Neuronal stem cell (in vitro differentiated cells): ENCODE data around the gene GAS6.
"Not testable (repeated sequence)": the region's sequence is repeated elsewhere in the genome, so short reads cannot be mapped to it uniquely, and the experiment has no call there.

ENCODE experiments used
- DNase-seq: peaks from one replicate; pipeline ENCODE4 v3.0.0-alpha.2; 2013; ENCODE audit warnings: low spot score
- H2AFZ ChIP-seq: one replicate; pipeline ENCODE4 v1.6.1; 2013; ENCODE audit warnings: mild to moderate bottlenecking, low read length, inconsistent platforms
- H2AK5ac ChIP-seq: 2 replicates; pipeline ENCODE4 v1.6.1; 2013; ENCODE audit warnings: low read depth, mild to moderate bottlenecking, inconsistent platforms, low read length, moderate library complexity, mixed read lengths
- H2BK120ac ChIP-seq: 2 replicates; pipeline ENCODE4 v1.6.1; 2013; ENCODE audit warnings: low read depth, mild to moderate bottlenecking, inconsistent platforms, low read length, moderate library complexity, mixed read lengths
- H2BK12ac ChIP-seq: one replicate; pipeline ENCODE4 v1.6.1; 2013; ENCODE audit warnings: low read length, inconsistent platforms
- H2BK15ac ChIP-seq: 2 replicates; pipeline ENCODE4 v1.6.1; 2013; ENCODE audit warnings: mild to moderate bottlenecking, low read length, inconsistent platforms, mixed read lengths
- H2BK5ac ChIP-seq: one replicate; pipeline ENCODE4 v1.6.1; 2013; ENCODE audit warnings: inconsistent platforms, mild to moderate bottlenecking, low read length, moderate library complexity
- H3K14ac ChIP-seq: one replicate; pipeline ENCODE4 v1.6.1; 2013; ENCODE audit warnings: low read length, inconsistent platforms
- H3K18ac ChIP-seq: 2 replicates; pipeline ENCODE4 v1.6.1; 2013; ENCODE audit warnings: low read length, inconsistent platforms
- H3K23ac ChIP-seq: 2 replicates; pipeline ENCODE4 v1.6.1; 2013; ENCODE audit warnings: low read depth, mild to moderate bottlenecking, mixed read lengths, low read length, inconsistent platforms; ENCODE audit not compliant: poor library complexity
- H3K27ac ChIP-seq: replicated peaks from 3 replicates; pipeline ENCODE4 v1.5.1; 2013; ENCODE audit warnings: low read length, inconsistent platforms
- H3K27me3 ChIP-seq, 3 experiments: 2 replicates each; pipeline ENCODE4 v1.6.1; 2013; ENCODE audit warnings: low read length in 3 of 3, mild to moderate bottlenecking in 2 of 3, inconsistent platforms in 1 of 3, low read depth in 1 of 3, mixed read lengths in 1 of 3, moderate library complexity in 1 of 3; ENCODE audit not compliant: control insufficient read depth in 3 of 3, insufficient read depth in 3 of 3
- H3K36me3 ChIP-seq, 2 donors: replicated peaks in 1 of 2; 2 replicates each; pipeline ENCODE4 v1.6.1; 2013; ENCODE audit warnings: low read length in 2 of 2; ENCODE audit not compliant: control insufficient read depth in 2 of 2, insufficient read depth in 2 of 2
- H3K4ac ChIP-seq: 2 replicates; pipeline ENCODE4 v1.6.1; 2013; ENCODE audit warnings: inconsistent platforms, mild to moderate bottlenecking, low read length, moderate library complexity
- H3K4me1 ChIP-seq, 2 donors: 1 replicate in 1 of 2; 2 replicates in 1 of 2; pipeline ENCODE4 v1.6.1; 2013; ENCODE audit warnings: low read length in 2 of 2, low read depth in 1 of 2; ENCODE audit not compliant: control insufficient read depth in 2 of 2, insufficient read depth in 1 of 2
- H3K4me2 ChIP-seq: one replicate; pipeline ENCODE4 v1.6.1; 2013; ENCODE audit warnings: mild to moderate bottlenecking, low read length, inconsistent platforms; ENCODE audit not compliant: insufficient read depth, poor library complexity, severe bottlenecking
- H3K4me3 ChIP-seq, 2 donors: 2 replicates each; pipeline ENCODE4 v1.5.1; 2013; ENCODE audit warnings: low read length in 2 of 2, mild to moderate bottlenecking in 2 of 2, inconsistent platforms in 1 of 2, moderate library complexity in 1 of 2
- H3K79me1 ChIP-seq: one replicate; pipeline ENCODE4 v1.6.1; 2013; ENCODE audit warnings: low read depth, mild to moderate bottlenecking, inconsistent platforms, low read length, moderate library complexity
- H3K9ac ChIP-seq: one replicate; pipeline ENCODE4 v1.6.1; 2013; ENCODE audit warnings: mild to moderate bottlenecking, low read depth, low read length, inconsistent platforms; ENCODE audit not compliant: poor library complexity
- H3K9me3 ChIP-seq, 2 donors: replicated peaks in 1 of 2; 2 replicates each; pipeline versions ENCODE3 to v1.6.1; 2013; ENCODE audit warnings: low read length in 2 of 2, mild to moderate bottlenecking in 2 of 2, inconsistent platforms in 1 of 2, low read depth in 1 of 2, mixed read lengths in 1 of 2, moderate library complexity in 1 of 2; ENCODE audit not compliant: control insufficient read depth in 2 of 2, insufficient read depth in 1 of 2
- H4K8ac ChIP-seq: one replicate; pipeline ENCODE4 v1.6.1; 2013; ENCODE audit warnings: low read depth, mild to moderate bottlenecking, inconsistent platforms, low read length, moderate library complexity
- H4K91ac ChIP-seq: one replicate; pipeline ENCODE4 v1.6.1; 2013; ENCODE audit warnings: low read length, low read depth, mild to moderate bottlenecking, inconsistent platforms; ENCODE audit not compliant: poor library complexity
- WGBS, 2 donors: extraction: QIAGEN DNeasy Blood & Tissue Kit; methylation state at CpG; one replicate each; pipeline ENCODE4 v1.1.7; 2013; ENCODE audit warnings: missing lambda C conversion rate in 2 of 2, mixed read lengths in 1 of 2; ENCODE audit not compliant: insufficient read length in 2 of 2, insufficient replicate concordance in 1 of 2; ENCODE audit errors: extremely low coverage in 2 of 2; 5-methylcytosine and 5-hydroxymethylcytosine counted together

GAS6 gene

GRCh38 chr13:113835461-113836270 is 28.2 kb downstream of the GAS6 start:
- H3K14ac ChIP-seq = peak overlapping the region; percentile 94
- H2BK120ac ChIP-seq = peak overlapping the region; percentile 72
- H3K4ac ChIP-seq = peak overlapping the region; percentile 84
- H4K91ac ChIP-seq = no peak overlapping the region
- no peaks in the 10 kb centered on the region for H3K79me1 ChIP-seq
- peak overlapping the region; percentile 20 for H3K23ac ChIP-seq
- no peak overlapping the region for H3K4me3 ChIP-seq
- H2AK5ac ChIP-seq = peak overlapping the region; percentile 95
- H2BK12ac ChIP-seq = peak overlapping the region; percentile 75
- H3K18ac ChIP-seq = peak overlapping the region; percentile 88
- no CpG with 5 or more reads among the region's 37 CpGs for WGBS, 2 donors
- H3K9me3 ChIP-seq = no peaks in the 10 kb centered on the region
- peak overlapping the region; percentile 22 for H2AFZ ChIP-seq
- H2BK5ac ChIP-seq = peak overlapping the region; percentile 95
- DNase-seq = no peak
- H2BK15ac ChIP-seq = peak overlapping the region; percentile 97
- H3K9ac ChIP-seq = peak overlapping the region; percentile 70
- H3K4me1 ChIP-seq = peaks cover 12 to 37% of the 10 kb centered on the region in 2 donors
- no peak overlapping the region for H4K8ac ChIP-seq
- H3K27me3 ChIP-seq = no peaks in the 10 kb centered on the region
- H3K4me2 ChIP-seq = no peak overlapping the region
- H3K27ac ChIP-seq = peak overlapping the region; percentile 3
- H3K36me3 ChIP-seq = peaks cover 0 to 6% of the 10 kb centered on the region in 2 donors

GRCh38 chr13:113834496-113835200 is 29.2 kb downstream of the GAS6 start:
- peaks cover 12 to 31% of the 10 kb centered on the region in 2 donors for H3K4me1 ChIP-seq
- peak overlapping the region; percentile 65 for H3K23ac ChIP-seq
- H2AFZ ChIP-seq = no peak overlapping the region
- H3K27ac ChIP-seq = no peak overlapping the region
- H4K8ac ChIP-seq = peak overlapping the region; percentile 96
- no CpG with 5 or more reads among the region's 38 CpGs for WGBS, 2 donors
- no peak overlapping the region for H3K4ac ChIP-seq
- DNase-seq = no peak
- no peaks in the 10 kb centered on the region for H3K27me3 ChIP-seq
- H3K4me2 ChIP-seq = no peak overlapping the region
- peaks cover 0 to 4% of the 10 kb centered on the region in 2 donors for H3K36me3 ChIP-seq
- H3K14ac ChIP-seq = peak overlapping the region; percentile 94
- no peaks in the 10 kb centered on the region for H3K79me1 ChIP-seq
- peak overlapping the region; percentile 95 for H2BK5ac ChIP-seq
- H3K9ac ChIP-seq = peak overlapping the region; percentile 60
- H3K18ac ChIP-seq = peak overlapping the region; percentile 88
- H3K9me3 ChIP-seq = no peaks in the 10 kb centered on the region
- H2BK120ac ChIP-seq = no peak overlapping the region
- peak overlapping the region; percentile 95 for H2AK5ac ChIP-seq
- peak overlapping the region; percentile 24 for H4K91ac ChIP-seq
- H2BK15ac ChIP-seq = peak overlapping the region; percentile 97
- H3K4me3 ChIP-seq = no peak overlapping the region
- H2BK12ac ChIP-seq = peak overlapping the region; percentile 75

- not testable (repeated sequence) for H4K8ac ChIP-seq, H2AFZ ChIP-seq, DNase-seq, H2BK120ac ChIP-seq, H2BK12ac ChIP-seq, H2AK5ac ChIP-seq, H3K18ac ChIP-seq, H3K27me3 ChIP-seq, H3K4me3 ChIP-seq, H3K14ac ChIP-seq, H2BK15ac ChIP-seq, H3K4ac ChIP-seq, H4K91ac ChIP-seq, H3K4me2 ChIP-seq, H3K79me1 ChIP-seq, H3K23ac ChIP-seq, H2BK5ac ChIP-seq, H3K9me3 ChIP-seq, H3K9ac ChIP-seq, H3K27ac ChIP-seq, H3K36me3 ChIP-seq
- no CpG with 5 or more reads among the region's 17 CpGs for WGBS, 2 donors
- H3K4me1 ChIP-seq = peaks cover 12 to 28% of the 10 kb centered on the region in 2 donors
These were observed 29.9 kb downstream of the GAS6 start for GRCh38 chr13:113834006-113834405.
